Common myeloid progenitor, CD34-positive (primary cell): ENCODE measurements around the gene MSI2.

Experiments
- CTCF ChIA-PET: fragments of 350-600 bp; sonication (Branson Sonifier 250); formaldehyde crosslinking; loops from one replicate; lab custom pipeline; 2021; ENCODE audit warnings: antibody characterized with exemption; lab: Charles Lee
- POLR2A ChIA-PET: fragments of 350-600 bp; sonication (Branson Sonifier 250); formaldehyde crosslinking; loops from one replicate; lab custom pipeline; 2021; ENCODE audit warnings: antibody characterized with exemption; lab: Charles Lee
- DNase-seq, 3 donors: peaks; one replicate each; pipeline versions ENCODE4 v3.0.0 to v3.0.0-alpha.2; 2013
- H3K27ac ChIP-seq, 2 experiments: 1 replicate in 1 of 2; 2 replicates in 1 of 2; pipeline ENCODE4 v1.7.0; 2013; ENCODE audit warnings: inconsistent platforms in 2 of 2, low read length in 2 of 2, mild to moderate bottlenecking in 2 of 2, low read depth in 1 of 2, moderate library complexity in 1 of 2; ENCODE audit not compliant: severe bottlenecking in 2 of 2, insufficient read depth in 1 of 2, poor library complexity in 1 of 2
- H3K27me3 ChIP-seq, 5 experiments: replicated peaks in 2 of 5; 1 replicate in 3 of 5; 2 replicates in 2 of 5; pipeline versions ENCODE4 v1.6.1 to v1.7.0; 2013; ENCODE audit warnings: low read length in 4 of 5, mild to moderate bottlenecking in 2 of 5, moderate library complexity in 2 of 5, inconsistent platforms in 1 of 5; ENCODE audit not compliant: insufficient read depth in 5 of 5, control insufficient read depth in 4 of 5
- H3K36me3 ChIP-seq, 4 experiments: 1 replicate in 2 of 4; 2 replicates in 2 of 4; pipeline versions ENCODE4 v1.6.1 to v1.7.0; 2013; ENCODE audit warnings: low read length in 3 of 4, control low read depth in 1 of 4, mild to moderate bottlenecking in 1 of 4; ENCODE audit not compliant: control insufficient read depth in 4 of 4, insufficient read depth in 4 of 4
- H3K4me1 ChIP-seq, 4 experiments: 1 replicate in 3 of 4; 2 replicates in 1 of 4; pipeline versions ENCODE4 v1.6.1 to v1.7.1; 2013; ENCODE audit warnings: low read length in 3 of 4, mild to moderate bottlenecking in 3 of 4, control low read depth in 1 of 4, inconsistent platforms in 1 of 4, moderate library complexity in 1 of 4; ENCODE audit not compliant: control insufficient read depth in 4 of 4, insufficient read depth in 4 of 4; ENCODE audit errors: control extremely low read depth in 1 of 4
- H3K4me3 ChIP-seq, 7 experiments: 1 replicate in 4 of 7; 2 replicates in 3 of 7; pipeline versions ENCODE4 v1.5.1 to v1.7.0; 2013; ENCODE audit warnings: mild to moderate bottlenecking in 7 of 7, low read length in 6 of 7, moderate library complexity in 6 of 7, inconsistent platforms in 2 of 7, low read depth in 2 of 7, control low read depth in 1 of 7; ENCODE audit not compliant: insufficient read depth in 4 of 7, control insufficient read depth in 1 of 7; ENCODE audit errors: extremely low read depth in 1 of 7
- H3K9me3 ChIP-seq, 5 experiments: 1 replicate in 4 of 5; 2 replicates in 1 of 5; pipeline versions ENCODE4 v1.6.1 to v1.7.1; 2013; ENCODE audit warnings: low read length in 4 of 5, mild to moderate bottlenecking in 2 of 5, inconsistent platforms in 1 of 5, low read depth in 1 of 5, moderate library complexity in 1 of 5; ENCODE audit not compliant: control insufficient read depth in 4 of 5, insufficient read depth in 2 of 5; ENCODE audit errors: control extremely low read depth in 1 of 5
- WGBS: methylation state at CpG from one replicate; pipeline ENCODE4 v1.1.5; 2013; ENCODE audit not compliant: insufficient coverage; 5-methylcytosine and 5-hydroxymethylcytosine counted together

Gene MSI2

GRCh38 chr17:57669671-57670529 is 413.6 kb downstream of the MSI2 start:
- no peak for DNase-seq
- ChIA-PET POLR2A (no interaction called here), CTCF (interaction anchor here (0.8 to 1.8 kb wide), 2 partner anchors 13 to 427 kb away, joined by 3 to 4 read pairs; no protein-coding TSS in a partner anchor)
- Histone ChIP-seq H3K4me1 (peaks cover 0 to 28% (median 10%) of the 10 kb centered on the region in 4 experiments), H3K27me3 (no peaks in the 10 kb centered on the region), H3K36me3 (peaks cover 0 to 85% (median 43%) of the 10 kb centered on the region in 4 experiments), H3K9me3 (no peaks in the 10 kb centered on the region), H3K27ac (peak overlapping the region in 1 of 2 experiments; percentile 37), H3K4me3 (no peak overlapping the region)
- 99% methylated on average over 9 of the region's 10 CpGs for WGBS

- Histone ChIP-seq H3K27ac (no peak overlapping the region), H3K4me1 (peaks cover 0 to 28% (median 10%) of the 10 kb centered on the region in 4 experiments), H3K9me3 (no peaks in the 10 kb centered on the region), H3K4me3 (no peak overlapping the region), H3K27me3 (no peaks in the 10 kb centered on the region), H3K36me3 (peaks cover 3 to 87% (median 49%) of the 10 kb centered on the region in 4 experiments)
- ChIA-PET POLR2A (no interaction called here), CTCF (interaction anchor here (0.8 to 3.5 kb wide), 13 partner anchors 9 to 551 kb away, joined by 3 to 19 read pairs (median 4); no protein-coding TSS in a partner anchor)
- WGBS, result 93% methylated on average over 3 of the region's 8 CpGs
- no peak for DNase-seq
Measured at GRCh38 chr17:57670769-57671569, 414.6 kb downstream of the MSI2 start.

DNA sequence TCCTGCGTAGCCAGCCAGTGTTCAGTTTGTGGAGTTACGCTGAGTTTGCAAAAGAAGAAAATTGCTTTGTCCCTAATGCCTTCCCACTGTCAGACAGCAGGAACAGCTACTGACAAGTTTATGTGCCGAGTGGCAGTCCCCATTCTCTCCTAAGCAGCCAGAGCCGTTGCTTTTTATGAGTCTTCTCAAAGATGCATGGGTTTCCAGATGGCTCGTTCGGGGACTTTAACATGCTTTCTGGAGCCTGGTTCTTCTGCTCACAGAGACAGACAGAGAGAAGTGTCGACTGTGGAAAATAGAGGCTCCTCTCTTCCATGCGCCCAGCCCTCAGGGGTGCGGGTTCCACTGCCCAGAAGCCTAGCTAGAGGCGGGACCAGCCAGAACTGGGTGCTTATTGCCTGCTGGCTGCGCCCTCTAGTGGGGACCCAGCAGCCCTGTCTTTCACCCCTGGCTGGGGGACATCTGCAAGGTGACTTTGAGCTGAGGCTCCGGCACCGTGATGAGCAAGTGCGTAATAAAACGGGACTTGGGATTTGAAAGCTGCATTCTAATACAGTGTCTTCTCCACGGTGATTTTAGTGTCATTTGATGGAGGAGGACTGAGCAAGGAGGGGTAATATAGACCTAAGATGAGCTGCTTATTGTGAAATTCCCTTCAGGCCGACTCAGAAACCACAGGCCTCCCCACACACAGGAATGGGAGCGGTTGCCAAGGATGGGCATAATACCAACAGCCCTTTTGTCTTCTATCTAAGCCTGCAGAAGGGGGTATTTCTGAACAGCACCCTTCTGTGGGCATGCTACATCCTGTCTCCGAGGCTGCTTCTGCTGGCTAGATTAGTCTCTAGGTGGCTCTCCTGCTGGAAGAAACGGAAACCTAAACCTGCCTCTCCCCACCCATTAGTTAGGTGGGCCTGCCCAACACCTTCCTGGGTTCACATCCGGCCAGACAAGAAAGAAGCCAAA is 415.6 kb downstream of the MSI2 start:
- WGBS, result 57% methylated on average over 17 of the region's 21 CpGs
- POLR2A ChIA-PET, result no interaction called here

GRCh38 chr17:57672971-57673370 is 416.6 kb downstream of the MSI2 start:
- 97% methylated on average over 4 of the region's 4 CpGs for WGBS
- Histone ChIP-seq H3K4me1 (peaks cover 0 to 28% (median 10%) of the 10 kb centered on the region in 4 experiments), H3K36me3 (peaks cover 3 to 88% (median 51%) of the 10 kb centered on the region in 4 experiments), H3K27ac (peak overlapping the region in 1 of 2 experiments; percentile 1), H3K27me3 (no peaks in the 10 kb centered on the region), H3K9me3 (no peaks in the 10 kb centered on the region), H3K4me3 (no peak overlapping the region)
- DNase-seq, result no peak
- ChIA-PET POLR2A (interaction anchor here (0.6 kb wide), 1 partner anchor 153 kb away, joined by 3 read pairs; no protein-coding TSS in a partner anchor), CTCF (interaction anchor here (1.0 to 3.5 kb wide), 6 partner anchors 7 to 437 kb away, joined by 3 to 19 read pairs (median 6); no protein-coding TSS in a partner anchor)

More for the DNA sequence above, 415.6 kb downstream of the MSI2 start:
- DNase-seq, result peak; percentile 71 to 85 (median 83)
- H3K4me3 ChIP-seq, result no peak overlapping the region
- no peak overlapping the region for H3K27ac ChIP-seq
- CTCF ChIA-PET, result interaction anchor here (0.8 to 3.5 kb wide), 19 partner anchors 8 to 551 kb away, joined by 3 to 19 read pairs (median 4); partner anchors contain the start of gene SRSF1
- no peaks in the 10 kb centered on the region for H3K27me3 ChIP-seq
- no peaks in the 10 kb centered on the region for H3K9me3 ChIP-seq
- H3K36me3 ChIP-seq, result peaks cover 3 to 87% (median 48%) of the 10 kb centered on the region in 4 experiments
- H3K4me1 ChIP-seq, result peaks cover 0 to 28% (median 10%) of the 10 kb centered on the region in 4 experiments

- CTCF ChIA-PET, result interaction anchor here (0.8 to 1.1 kb wide), 2 partner anchors 15 to 546 kb away, joined by 3 read pairs; no protein-coding TSS in a partner anchor
- POLR2A ChIA-PET, result interaction anchor here (0.6 kb wide), 1 partner anchor 473 kb away, joined by 6 read pairs; no protein-coding TSS in a partner anchor
Measured at GRCh38 chr17:57674894-57675293, 418.6 kb downstream of the MSI2 start.

More at GRCh38 chr17:57674894-57675293, 418.6 kb downstream of the MSI2 start:
- DNase-seq, result no peak
- H3K4me1 ChIP-seq, result peaks cover 0 to 28% (median 10%) of the 10 kb centered on the region in 4 experiments
- H3K27me3 ChIP-seq, result no peaks in the 10 kb centered on the region
- WGBS, result 97% methylated on average over 15 of the region's 22 CpGs
- no peak overlapping the region for H3K27ac ChIP-seq
- peaks cover 10 to 84% (median 52%) of the 10 kb centered on the region in 4 experiments for H3K36me3 ChIP-seq
- no peaks in the 10 kb centered on the region for H3K9me3 ChIP-seq
- H3K4me3 ChIP-seq, result no peak overlapping the region
